Naive thymus-derived CD4-positive, alpha-beta T cell (primary cell): ENCODE data around the gene GLTPD2. TPM values are rescaled to one million over a fixed set of nuclear protein-coding genes. Genes with fewer than 3 reads are reported as not detected.

Experiments
- ATAC-seq: fragments of 150-1000 bp; cut with Tn5 transposase; 2 replicates; pipeline ENCODE4 v1.10.0; 2021; ENCODE audit warnings: mild to moderate bottlenecking, moderate library complexity
- CTCF ChIA-PET: fragments of 350-600 bp; sonication (Branson Sonifier 250); formaldehyde crosslinking; loops from one replicate; lab custom pipeline; 2021; ENCODE audit warnings: antibody characterized with exemption; lab: Charles Lee
- POLR2A ChIA-PET: fragments of 350-600 bp; sonication (Branson Sonifier 250); formaldehyde crosslinking; loops from one replicate; lab custom pipeline; 2021; ENCODE audit warnings: antibody characterized with exemption, inconsistent platforms; lab: Charles Lee
- DNase-seq, 9 donors: peaks; one replicate each; pipeline versions ENCODE4 v3.0.0 to v3.0.0-alpha.2; 2020 to 2022; ENCODE audit warnings: mixed read lengths in 1 of 9
- H3K27ac ChIP-seq: one replicate; pipeline ENCODE4 v1.7.0; 2013; ENCODE audit warnings: mild to moderate bottlenecking, low read depth, low read length, moderate library complexity
- H3K27me3 ChIP-seq, 2 donors: one replicate each; pipeline ENCODE4 v1.7.0; 2013; ENCODE audit warnings: low read length in 2 of 2, mild to moderate bottlenecking in 2 of 2, moderate library complexity in 2 of 2; ENCODE audit not compliant: control insufficient read depth in 2 of 2, insufficient read depth in 2 of 2
- H3K36me3 ChIP-seq, 3 experiments: 1 replicate in 2 of 3; 2 replicates in 1 of 3; pipeline ENCODE4 v1.7.0; 2013; ENCODE audit warnings: low read length in 3 of 3, mild to moderate bottlenecking in 3 of 3, moderate library complexity in 1 of 3; ENCODE audit not compliant: insufficient read depth in 3 of 3, control insufficient read depth in 2 of 3
- H3K4me1 ChIP-seq, 2 donors: one replicate each; pipeline ENCODE4 v1.7.0; 2013; ENCODE audit warnings: low read length in 2 of 2, mild to moderate bottlenecking in 2 of 2, moderate library complexity in 1 of 2; ENCODE audit not compliant: control insufficient read depth in 2 of 2, insufficient read depth in 2 of 2
- H3K4me3 ChIP-seq: 2 replicates; pipeline ENCODE4 v1.7.0; 2013; ENCODE audit warnings: mild to moderate bottlenecking, low read length
- H3K9me3 ChIP-seq, 3 experiments: 1 replicate in 2 of 3; 2 replicates in 1 of 3; pipeline ENCODE4 v1.7.0; 2013; ENCODE audit warnings: low read length in 3 of 3; ENCODE audit not compliant: control insufficient read depth in 2 of 3
- H3K27ac Mint-ChIP-seq, 9 donors: one replicate each; pipeline ENCODE4 v1.8.0; 2020 to 2022; ENCODE audit warnings: mixed read lengths in 9 of 9, mild to moderate bottlenecking in 8 of 9, moderate library complexity in 5 of 9, inconsistent platforms in 2 of 9
- H3K27me3 Mint-ChIP-seq, 5 donors: one replicate each; pipeline ENCODE4 v1.8.0; 2021 to 2022; ENCODE audit warnings: mixed read lengths in 5 of 5, mild to moderate bottlenecking in 1 of 5
- H3K36me3 Mint-ChIP-seq, 5 donors: one replicate each; pipeline ENCODE4 v1.8.0; 2020 to 2022; ENCODE audit warnings: mixed read lengths in 5 of 5, mild to moderate bottlenecking in 3 of 5, inconsistent platforms in 1 of 5
- H3K4me1 Mint-ChIP-seq, 7 donors: one replicate each; pipeline ENCODE4 v1.8.0; 2020 to 2022; ENCODE audit warnings: mixed read lengths in 7 of 7, mild to moderate bottlenecking in 3 of 7, inconsistent platforms in 1 of 7
- H3K4me3 Mint-ChIP-seq, 10 donors: one replicate each; pipeline ENCODE4 v1.8.0; 2020 to 2022; ENCODE audit warnings: mild to moderate bottlenecking in 10 of 10, mixed read lengths in 10 of 10, moderate library complexity in 6 of 10, inconsistent platforms in 2 of 10
- H3K9me3 Mint-ChIP-seq, 11 donors: one replicate each; pipeline ENCODE4 v1.8.0; 2020 to 2022; ENCODE audit warnings: mixed read lengths in 11 of 11, mild to moderate bottlenecking in 4 of 11, inconsistent platforms in 1 of 11, moderate library complexity in 1 of 11
- intact Hi-C, 2 donors: fragments of 100-400 bp; cut with micrococcal nuclease; formaldehyde crosslinking; loops; one replicate each; pipeline ENCODE4 v1.15.1; 2023
- polyA plus RNA-seq, 2 donors: library from polyadenylated mRNA; unstranded; fragments of 300-500 nt; fragmentation: Illumina TruSeq; gene quantifications; one replicate each; pipeline ENCODE4 v1.2.3, GENCODE V29; 2021
- total RNA-seq, 6 experiments: library from RNA in 5 of 6; stranded (reverse) in 5 of 6; gene quantifications; 1 replicate in 5 of 6; 2 replicates in 1 of 6; pipeline ENCODE4 v1.2.3 and lab custom pipeline; 2021 to 2026

Gene GLTPD2
- total RNA-seq (under 1 TPM in 1 of 5 experiments, not detected in 4; 0.39 TPM), polyA plus RNA-seq (under 1 TPM in 1 of 2 donors, not detected in 1; 0.39 TPM), total RNA-seq (lab: John Stamatoyannopoulos, UW) (not detected)

- Histone ChIP-seq H3K27ac (peak within 1 kb of the TSS; percentile 73), H3K27me3 (peaks cover 0 to 11% of the 10 kb centered on the region in 2 donors), H3K9me3 (no peaks in the 10 kb centered on the region), H3K4me3 (peak within 1 kb of the TSS; percentile 75), H3K4me1 (peaks cover 15 to 20% of the 10 kb centered on the region in 2 donors), H3K36me3 (no peaks in the 10 kb centered on the region)
- Mint-ChIP-seq H3K9me3 (peaks cover 0 to 2% (median 0%) of the 10 kb centered on the region in 11 donors), H3K27me3 (peaks cover 27 to 59% (median 39%) of the 10 kb centered on the region in 5 donors), H3K36me3 (peaks cover 0 to 4% (median 0%) of the 10 kb centered on the region in 5 donors), H3K4me3 (peak within 1 kb of the TSS; percentile 66 to 88 (median 76)), H3K27ac (peak within 1 kb of the TSS in 4 of 9 donors; percentile 31 to 82 (median 49)), H3K4me1 (peaks cover 11 to 34% (median 19%) of the 10 kb centered on the region in 7 donors)
- ChIA-PET POLR2A (interaction anchor here (0.5 to 4.3 kb wide), 13 partner anchors 10 to 178 kb away, joined by 3 to 48 read pairs (median 4); partner anchors contain the start of genes ARRB2, PELP1, PLD2 and SPAG7), CTCF (interaction anchor here (0.9 to 2.0 kb wide), 8 partner anchors 57 to 745 kb away, joined by 4 to 16 read pairs (median 4); partner anchors contain the start of genes ARRB2, C17orf107, MED11 and PELP1)
- intact Hi-C loops: loop anchor here in 1 of 2 donors (5.0 kb wide), 1 partner anchor 113 kb away; the partner anchor contains the start of gene CHRNE
- DNase-seq (no peak), ATAC-seq (no peak)
Measured at GRCh38 chr17:4788807-4789700, at the start of gene GLTPD2. TSS of gene GLTPD2 (plus strand) at chr17:4788964. CDS start at chr17:4789012, 48 bp downstream.

- DNase-seq (peak; percentile 58 to 71 (median 64)), ATAC-seq (peak; percentile 70)
- Histone ChIP-seq H3K4me1 (peaks cover 12 to 15% of the 10 kb centered on the region in 2 donors), H3K27ac (peak within 1 kb of the TSS; percentile 49), H3K27me3 (no peaks in the 10 kb centered on the region), H3K36me3 (peaks cover 0 to 4% (median 0%) of the 10 kb centered on the region in 3 experiments), H3K4me3 (peak within 1 kb of the TSS; percentile 72), H3K9me3 (no peaks in the 10 kb centered on the region)
- POLR2A ChIA-PET: interaction anchor here (0.8 to 2.7 kb wide), 5 partner anchors 14 to 51 kb away, joined by 3 to 12 read pairs (median 6); partner anchors contain the start of gene PELP1
- peak within 1 kb of the TSS; percentile 85 to 95 (median 92) for H3K4me3 Mint-ChIP-seq
- no peaks in the 10 kb centered on the region for H3K9me3 Mint-ChIP-seq
- intact Hi-C loops: loop anchor here (1.0 to 10.0 kb wide), 3 partner anchors 8 to 595 kb away; partner anchors contain the start of genes MED11 (in 2 of the 2), CYB5D2 (in 1 of the 2) and ZZEF1 (in 1 of the 2)
- H3K36me3 Mint-ChIP-seq: peaks cover 0 to 1% (median 0%) of the 10 kb centered on the region in 5 donors
- H3K27me3 Mint-ChIP-seq: peaks cover 0 to 36% (median 6%) of the 10 kb centered on the region in 5 donors
- H3K4me1 Mint-ChIP-seq: peaks cover 12 to 25% (median 18%) of the 10 kb centered on the region in 7 donors
- H3K27ac Mint-ChIP-seq: peak within 1 kb of the TSS; percentile 51 to 97 (median 92)
- CTCF ChIA-PET: no interaction called here
Measured at GRCh38 chr17:4739122-4740024, 49.4 kb upstream of the GLTPD2 start, which contains the start of the genes CXCL16 and ZMYND15. TSS of gene CXCL16 (minus strand) at chr17:4739928. CDS start at chr17:4739339, 589 bp downstream. TSS of gene ZMYND15 (plus strand) at chr17:4739833. CDS start at chr17:4740549, 716 bp downstream.

GRCh38 chr17:4740025-4740351, 48.8 kb upstream of the GLTPD2 start:
- H3K36me3 ChIP-seq: peaks cover 0 to 4% (median 0%) of the 10 kb centered on the region in 3 experiments
- peaks cover 0 to 1% (median 0%) of the 10 kb centered on the region in 5 donors for H3K36me3 Mint-ChIP-seq
- peaks cover 12 to 26% (median 16%) of the 10 kb centered on the region in 7 donors for H3K4me1 Mint-ChIP-seq
- POLR2A ChIA-PET: interaction anchor here (1.3 to 2.7 kb wide), 2 partner anchors 25 to 50 kb away, joined by 6 to 12 read pairs; no protein-coding TSS in a partner anchor
- H3K27ac ChIP-seq: no peak overlapping the region
- H3K9me3 ChIP-seq: no peaks in the 10 kb centered on the region
- peak overlapping the region; percentile 51 to 94 (median 70) for H3K27ac Mint-ChIP-seq
- H3K9me3 Mint-ChIP-seq: no peaks in the 10 kb centered on the region
- peaks cover 12 to 15% of the 10 kb centered on the region in 2 donors for H3K4me1 ChIP-seq
- peak overlapping the region; percentile 72 for H3K4me3 ChIP-seq
- no peaks in the 10 kb centered on the region for H3K27me3 ChIP-seq
- intact Hi-C loops: no loop called here
- ATAC-seq (no peak), DNase-seq (no peak)
- H3K4me3 Mint-ChIP-seq: peak overlapping the region; percentile 68 to 91 (median 84)
- CTCF ChIA-PET: no interaction called here
- peaks cover 0 to 36% (median 6%) of the 10 kb centered on the region in 5 donors for H3K27me3 Mint-ChIP-seq

GRCh38 chr17:4740584-4740983, 48.2 kb upstream of the GLTPD2 start:
- H3K27ac Mint-ChIP-seq: peak overlapping the region in 8 of 9 donors; percentile 51 to 94 (median 71)
- H3K27me3 Mint-ChIP-seq: peaks cover 0 to 40% (median 6%) of the 10 kb centered on the region in 5 donors
- ChIA-PET CTCF (no interaction called here), POLR2A (interaction anchor here (0.6 to 1.3 kb wide), 2 partner anchors 49 to 349 kb away, joined by 3 to 4 read pairs; no protein-coding TSS in a partner anchor)
- no peaks in the 10 kb centered on the region for H3K27me3 ChIP-seq
- H3K9me3 Mint-ChIP-seq: no peaks in the 10 kb centered on the region
- no peak overlapping the region for H3K27ac ChIP-seq
- H3K36me3 ChIP-seq: peaks cover 0 to 4% (median 0%) of the 10 kb centered on the region in 3 experiments
- peaks cover 0 to 1% (median 0%) of the 10 kb centered on the region in 5 donors for H3K36me3 Mint-ChIP-seq
- H3K9me3 ChIP-seq: no peaks in the 10 kb centered on the region
- intact Hi-C loops: no loop called here
- peak overlapping the region; percentile 68 to 91 (median 84) for H3K4me3 Mint-ChIP-seq
- H3K4me3 ChIP-seq: no peak overlapping the region
- H3K4me1 ChIP-seq: peaks cover 12 to 15% of the 10 kb centered on the region in 2 donors
- DNase-seq (no peak), ATAC-seq (no peak)
- H3K4me1 Mint-ChIP-seq: peaks cover 12 to 29% (median 16%) of the 10 kb centered on the region in 7 donors

- intact Hi-C loops: no loop called here
- Histone ChIP-seq H3K4me1 (peaks cover 12 to 15% of the 10 kb centered on the region in 2 donors), H3K9me3 (no peaks in the 10 kb centered on the region), H3K4me3 (no peak overlapping the region), H3K27me3 (no peaks in the 10 kb centered on the region), H3K27ac (no peak overlapping the region), H3K36me3 (peaks cover 0 to 4% (median 0%) of the 10 kb centered on the region in 3 experiments)
- ATAC-seq (no peak), DNase-seq (no peak)
- Mint-ChIP-seq H3K9me3 (no peaks in the 10 kb centered on the region), H3K4me3 (peak overlapping the region in 8 of 10 donors; percentile 5 to 86 (median 46)), H3K27ac (peak overlapping the region in 2 of 9 donors; percentile 53 to 62), H3K27me3 (peaks cover 0 to 36% (median 6%) of the 10 kb centered on the region in 5 donors), H3K36me3 (no peaks in the 10 kb centered on the region), H3K4me1 (peaks cover 7 to 25% (median 20%) of the 10 kb centered on the region in 7 donors)
- ChIA-PET CTCF (no interaction called here), POLR2A (interaction anchor here (0.6 to 1.6 kb wide), 4 partner anchors 9 to 304 kb away, joined by 3 read pairs; no protein-coding TSS in a partner anchor)
Measured at GRCh38 chr17:4741544-4741943, 47.2 kb upstream of the GLTPD2 start.
